Lower leg skin (tissue), 4 donors: Measurements from ENCODE around the gene USP48. TPM values are rescaled to one million over a fixed set of nuclear protein-coding genes. Genes with fewer than 3 reads are reported as not detected.
"Not testable (repeated sequence)": the region's sequence is repeated elsewhere in the genome, so short reads cannot be mapped to it uniquely, and the experiment has no call there.

Experiments used
- DNase-seq, 2 donors: peaks; one replicate each; pipeline ENCODE4 v3.0.0-alpha.2; 2019; ENCODE audit warnings: low spot score in 2 of 2
- H3K4me3 ChIP-seq: fragments of 200-600 bp; sonication (generic); 2 replicates; pipeline ENCODE4 v1.5.1; 2017; ENCODE audit warnings: mild to moderate bottlenecking, low read depth; ENCODE audit not compliant: poor library complexity, severe bottlenecking
- POLR2A ChIP-seq, 2 donors: fragments of 450-650 bp; IDR thresholded peaks; one replicate each; pipeline ENCODE4 v1.6.1; 2016 to 2017; ENCODE audit warnings: antibody characterized with exemption in 2 of 2, mild to moderate bottlenecking in 1 of 2, moderate library complexity in 1 of 2
- WGBS, 2 donors: methylation state at CpG; one replicate each; pipeline ENCODE4 v1.1.5; 2018; 5-methylcytosine and 5-hydroxymethylcytosine counted together
- intact Hi-C: fragments of 100-400 bp; cut with DNase I; formaldehyde crosslinking; loops from one replicate; pipeline ENCODE4 v1.15.0; 2023; ENCODE audit warnings: low total_unique reads
- total RNA-seq, 4 donors: library from RNA; depleted of rRNA; stranded (reverse); fragments of >200 nt; gene quantifications; one replicate each; pipeline ENCODE4 v1.1.0, GENCODE V29; 2016
- TF ChIP-seq, protein P1 (sequence below), 3 donors: fragments of 450-650 bp; IDR thresholded peaks; one replicate each; pipeline ENCODE4 v1.5.1; 2016; ENCODE audit warnings: antibody characterized with exemption in 3 of 3, mild to moderate bottlenecking in 3 of 3, moderate library complexity in 2 of 3

Gene USP48
- total RNA-seq, 4 donors from 2014 or later: 26.9 to 38.1 (median 31.5) TPM

- WGBS, 2 donors: 91 to 92% methylated on average over 15 of the region's 15 CpGs
- H3K4me3 ChIP-seq: no peak overlapping the region
- no peak for TF ChIP-seq POLR2A (IDR thresholded peaks at IDR 0.05)
- TF ChIP-seq, protein P1, sequence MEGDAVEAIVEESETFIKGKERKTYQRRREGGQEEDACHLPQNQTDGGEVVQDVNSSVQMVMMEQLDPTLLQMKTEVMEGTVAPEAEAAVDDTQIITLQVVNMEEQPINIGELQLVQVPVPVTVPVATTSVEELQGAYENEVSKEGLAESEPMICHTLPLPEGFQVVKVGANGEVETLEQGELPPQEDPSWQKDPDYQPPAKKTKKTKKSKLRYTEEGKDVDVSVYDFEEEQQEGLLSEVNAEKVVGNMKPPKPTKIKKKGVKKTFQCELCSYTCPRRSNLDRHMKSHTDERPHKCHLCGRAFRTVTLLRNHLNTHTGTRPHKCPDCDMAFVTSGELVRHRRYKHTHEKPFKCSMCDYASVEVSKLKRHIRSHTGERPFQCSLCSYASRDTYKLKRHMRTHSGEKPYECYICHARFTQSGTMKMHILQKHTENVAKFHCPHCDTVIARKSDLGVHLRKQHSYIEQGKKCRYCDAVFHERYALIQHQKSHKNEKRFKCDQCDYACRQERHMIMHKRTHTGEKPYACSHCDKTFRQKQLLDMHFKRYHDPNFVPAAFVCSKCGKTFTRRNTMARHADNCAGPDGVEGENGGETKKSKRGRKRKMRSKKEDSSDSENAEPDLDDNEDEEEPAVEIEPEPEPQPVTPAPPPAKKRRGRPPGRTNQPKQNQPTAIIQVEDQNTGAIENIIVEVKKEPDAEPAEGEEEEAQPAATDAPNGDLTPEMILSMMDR (IDR thresholded peaks at IDR 0.05): no peak
- peak in 1 of 2 donors; percentile 45 for DNase-seq
- intact Hi-C loops: no loop called here
Measured at GRCh38 chr1:21774835-21775549, 8.0 kb downstream of the USP48 start.

DNA sequence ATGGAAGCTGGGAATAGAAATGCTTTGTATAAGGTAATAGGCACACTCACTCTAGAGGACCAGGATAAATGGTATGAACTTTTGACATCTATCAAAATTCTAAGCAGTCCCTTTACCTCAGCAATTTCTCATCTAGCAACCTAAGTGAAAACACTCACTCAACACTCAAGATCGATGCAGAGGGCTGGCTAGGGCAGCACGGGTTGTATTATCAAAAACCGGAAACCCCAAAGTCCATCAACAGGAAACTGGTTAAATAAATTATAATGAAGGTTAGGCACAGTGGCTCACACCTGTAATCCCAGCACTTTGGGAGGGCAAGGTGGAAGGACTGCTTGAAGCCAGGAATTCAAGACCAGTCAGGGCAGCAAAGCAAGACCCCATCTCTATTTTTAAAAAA is 9.4 kb downstream of the USP48 start:
- intact Hi-C loops: no loop called here
- TF ChIP-seq, protein P1 (IDR thresholded peaks at IDR 0.05): no peak
- TF ChIP-seq POLR2A (IDR thresholded peaks at IDR 0.05): no peak
- H3K4me3 ChIP-seq: no peak overlapping the region
- WGBS, 2 donors: 60 to 66% methylated on average over 3 of the region's 3 CpGs
- DNase-seq: peak in 1 of 2 donors; percentile 77

DNA sequence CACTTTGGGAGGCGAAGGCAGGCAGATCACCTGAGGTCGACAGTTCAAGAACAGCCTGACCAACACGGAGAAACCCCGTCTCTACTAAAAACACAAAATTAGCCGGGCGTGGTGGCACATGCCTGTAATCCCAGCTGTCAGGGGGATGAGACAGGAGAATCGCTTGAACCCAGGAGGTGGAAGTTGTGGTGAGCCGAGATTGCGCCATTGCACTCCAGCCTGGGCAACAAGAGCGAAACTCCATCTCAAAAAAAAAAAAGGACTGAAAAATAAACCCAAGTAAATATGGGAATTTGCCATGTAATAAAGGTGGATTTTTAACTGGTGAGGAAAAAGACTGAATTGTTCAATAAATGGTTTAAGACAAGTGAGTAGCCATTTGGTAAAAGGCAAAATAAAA is 11.3 kb downstream of the USP48 start:
- H3K4me3 ChIP-seq, intact Hi-C loops: not testable (repeated sequence)
- DNase-seq: peak in 1 of 2 donors; percentile 70
- WGBS, 2 donors: 77 to 89% methylated on average over 10 of the region's 10 CpGs

- DNase-seq: peak in 1 of 2 donors; percentile 62
- intact Hi-C loops: not testable (repeated sequence)
Measured at GRCh38 chr1:21770602-21771001, 12.3 kb downstream of the USP48 start.

GRCh38 chr1:21770201-21770600 is 12.7 kb downstream of the USP48 start:
- no peak for DNase-seq
- 97 to 100% methylated on average over 2 of the region's 2 CpGs for WGBS, 2 donors
- intact Hi-C loops: no loop called here
- TF ChIP-seq, protein P1 (IDR thresholded peaks at IDR 0.05): no peak
- no peak for TF ChIP-seq POLR2A (IDR thresholded peaks at IDR 0.05)
- no peak overlapping the region for H3K4me3 ChIP-seq

More at GRCh38 chr1:21770602-21771001, 12.3 kb downstream of the USP48 start:
- H3K4me3 ChIP-seq: not testable (repeated sequence)
- WGBS, 2 donors: 92 to 97% methylated on average over 9 of the region's 9 CpGs

GRCh38 chr1:21767106-21767505 is 15.8 kb downstream of the USP48 start:
- H3K4me3 ChIP-seq, DNase-seq, intact Hi-C loops: not testable (repeated sequence)
- WGBS, 2 donors: 94 to 95% methylated on average over 8 of the region's 8 CpGs

DNA sequence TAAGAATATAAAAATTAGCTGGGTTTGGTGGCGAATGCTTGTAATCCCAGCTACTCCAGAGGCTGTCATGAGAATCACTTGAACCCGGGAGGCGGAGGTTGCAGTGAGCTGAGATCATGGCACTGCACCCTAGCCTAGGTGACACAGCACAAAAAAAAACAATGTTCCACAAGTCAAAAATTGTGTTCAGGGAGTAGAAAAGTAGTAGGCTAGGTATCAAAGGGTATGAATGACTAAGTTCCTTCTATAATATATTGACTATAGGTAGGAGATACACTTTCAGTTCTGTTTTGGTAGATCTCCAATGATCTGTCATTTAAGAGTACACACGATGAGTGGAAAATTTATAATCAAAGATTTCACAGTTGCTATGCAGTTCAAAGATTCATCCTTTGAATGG is 16.7 kb downstream of the USP48 start:
- TF ChIP-seq POLR2A (IDR thresholded peaks at IDR 0.05): no peak
- TF ChIP-seq, protein P1 (IDR thresholded peaks at IDR 0.05): no peak
- intact Hi-C loops: no loop called here
- no peak overlapping the region for H3K4me3 ChIP-seq
- no peak for DNase-seq
- 72 to 82% methylated on average over 4 of the region's 4 CpGs for WGBS, 2 donors
